GM23338 (cell line): ENCODE measurements around the gene LAYN. TPM values are rescaled to one million over a fixed set of nuclear protein-coding genes. Genes with fewer than 3 reads are reported as not detected.

Source experiments
- ATAC-seq: fragments of 200-7000 bp; cut with Tn5 transposase; 3 replicates; pipeline ENCODE4 v1.9.1; 2020
- DNase-seq: peaks from one replicate; pipeline ENCODE4 v3.0.0-alpha.2; 2015; ENCODE audit warnings: low spot score
- H2AFZ ChIP-seq: fragments of 200-600 bp; sonication (generic); 2 replicates; pipeline ENCODE4 v1.8.0; 2016; ENCODE audit warnings: antibody characterized with exemption, mild to moderate bottlenecking, moderate library complexity
- H3F3A ChIP-seq: fragments of 200-600 bp; sonication (generic); replicated peaks from 2 replicates; pipeline ENCODE4 v1.8.0; 2017; ENCODE audit warnings: antibody characterized with exemption, mixed run types, low read depth
- H3K27ac ChIP-seq: fragments of 200-600 bp; sonication (generic); 2 replicates; pipeline ENCODE4 v1.6.1; 2016; ENCODE audit warnings: low read depth
- H3K27me3 ChIP-seq: fragments of 200-600 bp; sonication (generic); 2 replicates; pipeline ENCODE4 v1.8.0; 2016; ENCODE audit warnings: mild to moderate bottlenecking, mixed run types, moderate library complexity; ENCODE audit not compliant: insufficient read depth
- H3K36me3 ChIP-seq: fragments of 200-600 bp; sonication (generic); 2 replicates; pipeline ENCODE4 v1.8.0; 2016; ENCODE audit warnings: mild to moderate bottlenecking; ENCODE audit not compliant: insufficient read depth
- H3K4me1 ChIP-seq: fragments of 200-600 bp; sonication (generic); 2 replicates; pipeline ENCODE4 v1.8.0; 2016; ENCODE audit warnings: mild to moderate bottlenecking, moderate library complexity; ENCODE audit not compliant: insufficient read depth
- H3K4me2 ChIP-seq: fragments of 200-600 bp; sonication (generic); 2 replicates; pipeline ENCODE4 v1.7.1; 2017; ENCODE audit warnings: mixed run types
- H3K4me3 ChIP-seq: fragments of 200-600 bp; sonication (generic); 2 replicates; pipeline ENCODE4 v1.6.1; 2016; ENCODE audit warnings: mixed run types
- H3K79me2 ChIP-seq: fragments of 200-600 bp; sonication (generic); replicated peaks from 2 replicates; pipeline ENCODE4 v1.8.0; 2017; ENCODE audit warnings: mild to moderate bottlenecking; ENCODE audit not compliant: insufficient read depth
- H3K9me2 ChIP-seq: fragments of 200-600 bp; sonication (generic); 2 replicates; pipeline ENCODE4 v1.8.0; 2017; ENCODE audit not compliant: insufficient read depth
- H4K20me1 ChIP-seq: fragments of 200-600 bp; sonication (generic); replicated peaks from 2 replicates; pipeline ENCODE4 v1.8.0; 2017; ENCODE audit warnings: mild to moderate bottlenecking; ENCODE audit not compliant: insufficient read depth
- H3K27ac Mint-ChIP-seq: 2 replicates; pipeline ENCODE4 v1.8.0; 2020; ENCODE audit warnings: inconsistent platforms, mild to moderate bottlenecking, moderate library complexity, mixed read lengths
- H3K27me3 Mint-ChIP-seq: 3 replicates; pipeline ENCODE4 v1.8.0; 2022; ENCODE audit warnings: low read depth, mild to moderate bottlenecking, moderate library complexity, mixed read lengths, inconsistent platforms; ENCODE audit not compliant: insufficient read depth, poor library complexity
- H3K36me3 Mint-ChIP-seq: 3 replicates; pipeline ENCODE4 v1.8.0; 2021; ENCODE audit warnings: low read depth, mild to moderate bottlenecking, inconsistent platforms, moderate library complexity, mixed read lengths
- H3K4me1 Mint-ChIP-seq: 3 replicates; pipeline ENCODE4 v1.8.0; 2020; ENCODE audit warnings: mild to moderate bottlenecking, inconsistent platforms, mixed read lengths
- H3K4me3 Mint-ChIP-seq: 3 replicates; pipeline ENCODE4 v1.8.0; 2021; ENCODE audit warnings: moderate library complexity, mild to moderate bottlenecking, inconsistent platforms, mixed read lengths
- H3K9me3 Mint-ChIP-seq: 3 replicates; pipeline ENCODE4 v1.8.0; 2020; ENCODE audit warnings: moderate library complexity, mild to moderate bottlenecking, inconsistent platforms, mixed read lengths
- CREB1 ChIP-seq: fragments of 250-450 bp; sonication (Bioruptor Pico); IDR thresholded peaks from 2 replicates; pipeline ENCODE4 v1.5.0; 2020; ENCODE audit warnings: low read depth, mild to moderate bottlenecking, moderate library complexity
- EZH2 ChIP-seq: fragments of 200-600 bp; sonication (generic); IDR thresholded peaks from one replicate; pipeline ENCODE4 v1.8.0; 2017; ENCODE audit warnings: antibody characterized with exemption, mild to moderate bottlenecking, low read depth; ENCODE audit not compliant: unreplicated experiment
- EZH2phosphoT487 ChIP-seq: fragments of 200-600 bp; sonication (generic); IDR thresholded peaks from one replicate; pipeline ENCODE4 v1.8.1; 2018; ENCODE audit warnings: antibody characterized with exemption; ENCODE audit not compliant: unreplicated experiment
- JUNB ChIP-seq: IDR thresholded peaks from one replicate; pipeline ENCODE4 v1.6.1; 2016; ENCODE audit warnings: antibody characterized with exemption; ENCODE audit not compliant: unreplicated experiment
- NANOG ChIP-seq: IDR thresholded peaks from 2 replicates; pipeline ENCODE4 v1.6.1; 2016; ENCODE audit warnings: antibody characterized with exemption, borderline replicate concordance
- POLR2AphosphoS5 ChIP-seq: IDR thresholded peaks from 2 replicates; pipeline ENCODE4 v1.6.1; 2016; ENCODE audit warnings: antibody characterized with exemption, low read depth
- STAT1 ChIP-seq: IDR thresholded peaks from one replicate; pipeline ENCODE4 v1.6.1; 2016; ENCODE audit warnings: antibody characterized with exemption; ENCODE audit not compliant: unreplicated experiment
- ZNF114 ChIP-seq: fragments of 250-450 bp; sonication (Bioruptor Pico); IDR thresholded peaks from 2 replicates; pipeline ENCODE4 v1.5.0; 2020; ENCODE audit warnings: mild to moderate bottlenecking, moderate library complexity
- ZNF331 ChIP-seq: fragments of 250-450 bp; sonication (Bioruptor Pico); IDR thresholded peaks from 2 replicates; pipeline ENCODE4 v1.5.0; 2020; ENCODE audit warnings: low read depth, mild to moderate bottlenecking, moderate library complexity
- polyA plus RNA-seq: library from polyadenylated mRNA; unstranded; fragments of >200 nt; fragmentation: Nextera tagmentation; extraction: Ambion mirVana; gene quantifications from 2 replicates; pipeline ENCODE4 v1.2.1, GENCODE V29; 2016
- total RNA-seq: library from RNA; depleted of rRNA; stranded (reverse); fragments of >200 nt; shearing (Covaris generic); gene quantifications from 2 replicates; pipeline ENCODE4 v1.2.3, GENCODE V29; 2014
- TF ChIP-seq, protein P1 (sequence below): IDR thresholded peaks from one replicate; pipeline ENCODE4 v1.6.1; 2018; ENCODE audit warnings: antibody characterized with exemption; ENCODE audit not compliant: unreplicated experiment
- TF ChIP-seq, protein P2 (sequence below): fragments of 250-450 bp; sonication (Bioruptor Pico); IDR thresholded peaks from 2 replicates; pipeline ENCODE4 v1.5.0; 2020; ENCODE audit warnings: mild to moderate bottlenecking, moderate library complexity
- TF ChIP-seq, protein P3 (sequence below), 2 experiments: fragments of 200-600 bp in 1 of 2; sonication (generic) in 1 of 2; conservative IDR thresholded peaks; 2 replicates each; pipeline versions ENCODE4 v1.5.1 to v1.6.1; 2016 to 2017; ENCODE audit warnings: antibody characterized with exemption in 2 of 2, low read depth in 2 of 2, mild to moderate bottlenecking in 2 of 2, moderate library complexity in 1 of 2
- TF ChIP-seq, protein P4 (sequence below): IDR thresholded peaks from 2 replicates; pipeline ENCODE4 v1.6.1; 2016; ENCODE audit warnings: antibody characterized with exemption

LAYN gene
- total and polyA plus RNA-seq, 2 experiments from 2014 or later = 6.8 to 7.9 TPM

DNA sequence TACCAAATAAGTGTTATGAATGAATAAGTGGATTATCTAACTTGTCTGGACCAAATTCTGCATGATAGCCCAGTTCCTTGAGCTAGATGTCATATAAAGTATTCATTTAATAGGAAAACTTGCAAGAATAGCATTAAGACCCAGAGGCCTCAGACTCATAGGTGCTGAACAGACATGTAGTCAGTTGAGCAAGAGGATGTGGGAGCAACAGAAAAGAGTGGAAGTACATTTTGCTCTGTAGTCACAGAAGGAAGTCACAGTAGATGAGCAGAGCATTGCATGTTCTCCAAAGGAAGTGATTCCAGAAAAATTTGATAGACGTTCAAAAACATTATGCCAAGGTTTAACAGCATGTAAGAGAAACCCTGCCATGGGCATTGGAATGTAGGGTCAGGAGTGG is 16.5 kb upstream of the LAYN start (continued):
- TF ChIP-seq CREB1 (CRISPR knock-in tag) = no peak
- TF ChIP-seq ZNF114 = no peak
- no peak for TF ChIP-seq EZH2phosphoT487
- no peak for TF ChIP-seq ZNF331 (CRISPR knock-in tag)
- TF ChIP-seq EZH2 = no peak

DNA sequence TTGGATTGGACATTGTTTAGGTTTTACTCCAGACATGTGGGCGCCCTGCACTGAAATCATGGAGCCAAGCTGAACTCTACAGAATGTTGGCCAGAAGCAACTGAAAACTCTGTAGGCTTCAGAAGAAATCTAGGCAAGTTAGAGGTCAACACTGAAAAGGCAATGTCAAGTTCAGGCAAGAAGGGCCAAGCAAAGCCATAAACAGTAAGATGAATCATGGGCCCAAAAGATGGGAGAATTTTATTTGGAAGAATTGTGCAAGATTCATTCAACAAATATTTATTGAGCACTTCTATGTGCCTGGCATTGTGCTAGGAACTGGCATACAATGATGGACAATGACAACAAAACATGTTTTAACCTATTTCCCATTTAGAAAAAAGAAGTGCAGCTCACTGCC is 15.1 kb upstream of the LAYN start:
- TF ChIP-seq JUNB (no peak), EZH2 (no peak), NANOG (no peak), EZH2phosphoT487 (no peak), POLR2AphosphoS5 (no peak), STAT1 (no peak), ZNF114 (no peak), ZNF331 (CRISPR knock-in tag) (no peak), CREB1 (CRISPR knock-in tag) (no peak)
- TF ChIP-seq, protein P1, sequence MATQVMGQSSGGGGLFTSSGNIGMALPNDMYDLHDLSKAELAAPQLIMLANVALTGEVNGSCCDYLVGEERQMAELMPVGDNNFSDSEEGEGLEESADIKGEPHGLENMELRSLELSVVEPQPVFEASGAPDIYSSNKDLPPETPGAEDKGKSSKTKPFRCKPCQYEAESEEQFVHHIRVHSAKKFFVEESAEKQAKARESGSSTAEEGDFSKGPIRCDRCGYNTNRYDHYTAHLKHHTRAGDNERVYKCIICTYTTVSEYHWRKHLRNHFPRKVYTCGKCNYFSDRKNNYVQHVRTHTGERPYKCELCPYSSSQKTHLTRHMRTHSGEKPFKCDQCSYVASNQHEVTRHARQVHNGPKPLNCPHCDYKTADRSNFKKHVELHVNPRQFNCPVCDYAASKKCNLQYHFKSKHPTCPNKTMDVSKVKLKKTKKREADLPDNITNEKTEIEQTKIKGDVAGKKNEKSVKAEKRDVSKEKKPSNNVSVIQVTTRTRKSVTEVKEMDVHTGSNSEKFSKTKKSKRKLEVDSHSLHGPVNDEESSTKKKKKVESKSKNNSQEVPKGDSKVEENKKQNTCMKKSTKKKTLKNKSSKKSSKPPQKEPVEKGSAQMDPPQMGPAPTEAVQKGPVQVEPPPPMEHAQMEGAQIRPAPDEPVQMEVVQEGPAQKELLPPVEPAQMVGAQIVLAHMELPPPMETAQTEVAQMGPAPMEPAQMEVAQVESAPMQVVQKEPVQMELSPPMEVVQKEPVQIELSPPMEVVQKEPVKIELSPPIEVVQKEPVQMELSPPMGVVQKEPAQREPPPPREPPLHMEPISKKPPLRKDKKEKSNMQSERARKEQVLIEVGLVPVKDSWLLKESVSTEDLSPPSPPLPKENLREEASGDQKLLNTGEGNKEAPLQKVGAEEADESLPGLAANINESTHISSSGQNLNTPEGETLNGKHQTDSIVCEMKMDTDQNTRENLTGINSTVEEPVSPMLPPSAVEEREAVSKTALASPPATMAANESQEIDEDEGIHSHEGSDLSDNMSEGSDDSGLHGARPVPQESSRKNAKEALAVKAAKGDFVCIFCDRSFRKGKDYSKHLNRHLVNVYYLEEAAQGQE = no peak
- TF ChIP-seq, protein P2, sequence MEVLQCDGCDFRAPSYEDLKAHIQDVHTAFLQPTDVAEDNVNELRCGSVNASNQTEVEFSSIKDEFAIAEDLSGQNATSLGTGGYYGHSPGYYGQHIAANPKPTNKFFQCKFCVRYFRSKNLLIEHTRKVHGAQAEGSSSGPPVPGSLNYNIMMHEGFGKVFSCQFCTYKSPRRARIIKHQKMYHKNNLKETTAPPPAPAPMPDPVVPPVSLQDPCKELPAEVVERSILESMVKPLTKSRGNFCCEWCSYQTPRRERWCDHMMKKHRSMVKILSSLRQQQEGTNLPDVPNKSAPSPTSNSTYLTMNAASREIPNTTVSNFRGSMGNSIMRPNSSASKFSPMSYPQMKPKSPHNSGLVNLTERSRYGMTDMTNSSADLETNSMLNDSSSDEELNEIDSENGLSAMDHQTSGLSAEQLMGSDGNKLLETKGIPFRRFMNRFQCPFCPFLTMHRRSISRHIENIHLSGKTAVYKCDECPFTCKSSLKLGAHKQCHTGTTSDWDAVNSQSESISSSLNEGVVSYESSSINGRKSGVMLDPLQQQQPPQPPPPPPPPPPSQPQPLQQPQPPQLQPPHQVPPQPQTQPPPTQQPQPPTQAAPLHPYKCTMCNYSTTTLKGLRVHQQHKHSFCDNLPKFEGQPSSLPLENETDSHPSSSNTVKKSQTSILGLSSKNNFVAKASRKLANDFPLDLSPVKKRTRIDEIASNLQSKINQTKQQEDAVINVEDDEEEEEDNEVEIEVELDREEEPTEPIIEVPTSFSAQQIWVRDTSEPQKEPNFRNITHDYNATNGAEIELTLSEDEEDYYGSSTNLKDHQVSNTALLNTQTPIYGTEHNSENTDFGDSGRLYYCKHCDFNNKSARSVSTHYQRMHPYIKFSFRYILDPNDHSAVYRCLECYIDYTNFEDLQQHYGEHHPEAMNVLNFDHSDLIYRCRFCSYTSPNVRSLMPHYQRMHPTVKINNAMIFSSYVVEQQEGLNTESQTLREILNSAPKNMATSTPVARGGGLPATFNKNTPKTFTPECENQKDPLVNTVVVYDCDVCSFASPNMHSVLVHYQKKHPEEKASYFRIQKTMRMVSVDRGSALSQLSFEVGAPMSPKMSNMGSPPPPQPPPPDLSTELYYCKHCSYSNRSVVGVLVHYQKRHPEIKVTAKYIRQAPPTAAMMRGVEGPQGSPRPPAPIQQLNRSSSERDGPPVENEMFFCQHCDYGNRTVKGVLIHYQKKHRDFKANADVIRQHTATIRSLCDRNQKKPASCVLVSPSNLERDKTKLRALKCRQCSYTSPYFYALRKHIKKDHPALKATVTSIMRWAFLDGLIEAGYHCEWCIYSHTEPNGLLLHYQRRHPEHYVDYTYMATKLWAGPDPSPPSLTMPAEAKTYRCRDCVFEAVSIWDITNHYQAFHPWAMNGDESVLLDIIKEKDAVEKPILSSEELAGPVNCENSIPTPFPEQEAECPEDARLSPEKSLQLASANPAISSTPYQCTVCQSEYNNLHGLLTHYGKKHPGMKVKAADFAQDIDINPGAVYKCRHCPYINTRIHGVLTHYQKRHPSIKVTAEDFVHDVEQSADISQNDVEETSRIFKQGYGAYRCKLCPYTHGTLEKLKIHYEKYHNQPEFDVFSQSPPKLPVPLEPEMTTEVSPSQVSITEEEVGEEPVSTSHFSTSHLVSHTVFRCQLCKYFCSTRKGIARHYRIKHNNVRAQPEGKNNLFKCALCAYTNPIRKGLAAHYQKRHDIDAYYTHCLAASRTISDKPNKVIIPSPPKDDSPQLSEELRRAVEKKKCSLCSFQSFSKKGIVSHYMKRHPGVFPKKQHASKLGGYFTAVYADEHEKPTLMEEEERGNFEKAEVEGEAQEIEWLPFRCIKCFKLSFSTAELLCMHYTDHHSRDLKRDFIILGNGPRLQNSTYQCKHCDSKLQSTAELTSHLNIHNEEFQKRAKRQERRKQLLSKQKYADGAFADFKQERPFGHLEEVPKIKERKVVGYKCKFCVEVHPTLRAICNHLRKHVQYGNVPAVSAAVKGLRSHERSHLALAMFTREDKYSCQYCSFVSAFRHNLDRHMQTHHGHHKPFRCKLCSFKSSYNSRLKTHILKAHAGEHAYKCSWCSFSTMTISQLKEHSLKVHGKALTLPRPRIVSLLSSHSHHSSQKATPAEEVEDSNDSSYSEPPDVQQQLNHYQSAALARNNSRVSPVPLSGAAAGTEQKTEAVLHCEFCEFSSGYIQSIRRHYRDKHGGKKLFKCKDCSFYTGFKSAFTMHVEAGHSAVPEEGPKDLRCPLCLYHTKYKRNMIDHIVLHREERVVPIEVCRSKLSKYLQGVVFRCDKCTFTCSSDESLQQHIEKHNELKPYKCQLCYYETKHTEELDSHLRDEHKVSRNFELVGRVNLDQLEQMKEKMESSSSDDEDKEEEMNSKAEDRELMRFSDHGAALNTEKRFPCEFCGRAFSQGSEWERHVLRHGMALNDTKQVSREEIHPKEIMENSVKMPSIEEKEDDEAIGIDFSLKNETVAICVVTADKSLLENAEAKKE = no peak
- TF ChIP-seq, protein P3, sequence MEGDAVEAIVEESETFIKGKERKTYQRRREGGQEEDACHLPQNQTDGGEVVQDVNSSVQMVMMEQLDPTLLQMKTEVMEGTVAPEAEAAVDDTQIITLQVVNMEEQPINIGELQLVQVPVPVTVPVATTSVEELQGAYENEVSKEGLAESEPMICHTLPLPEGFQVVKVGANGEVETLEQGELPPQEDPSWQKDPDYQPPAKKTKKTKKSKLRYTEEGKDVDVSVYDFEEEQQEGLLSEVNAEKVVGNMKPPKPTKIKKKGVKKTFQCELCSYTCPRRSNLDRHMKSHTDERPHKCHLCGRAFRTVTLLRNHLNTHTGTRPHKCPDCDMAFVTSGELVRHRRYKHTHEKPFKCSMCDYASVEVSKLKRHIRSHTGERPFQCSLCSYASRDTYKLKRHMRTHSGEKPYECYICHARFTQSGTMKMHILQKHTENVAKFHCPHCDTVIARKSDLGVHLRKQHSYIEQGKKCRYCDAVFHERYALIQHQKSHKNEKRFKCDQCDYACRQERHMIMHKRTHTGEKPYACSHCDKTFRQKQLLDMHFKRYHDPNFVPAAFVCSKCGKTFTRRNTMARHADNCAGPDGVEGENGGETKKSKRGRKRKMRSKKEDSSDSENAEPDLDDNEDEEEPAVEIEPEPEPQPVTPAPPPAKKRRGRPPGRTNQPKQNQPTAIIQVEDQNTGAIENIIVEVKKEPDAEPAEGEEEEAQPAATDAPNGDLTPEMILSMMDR (conservative IDR thresholded peaks at IDR 0.05; ENCODE audit: low read depth in 2 of 2) = no peak
- TF ChIP-seq, protein P4, sequence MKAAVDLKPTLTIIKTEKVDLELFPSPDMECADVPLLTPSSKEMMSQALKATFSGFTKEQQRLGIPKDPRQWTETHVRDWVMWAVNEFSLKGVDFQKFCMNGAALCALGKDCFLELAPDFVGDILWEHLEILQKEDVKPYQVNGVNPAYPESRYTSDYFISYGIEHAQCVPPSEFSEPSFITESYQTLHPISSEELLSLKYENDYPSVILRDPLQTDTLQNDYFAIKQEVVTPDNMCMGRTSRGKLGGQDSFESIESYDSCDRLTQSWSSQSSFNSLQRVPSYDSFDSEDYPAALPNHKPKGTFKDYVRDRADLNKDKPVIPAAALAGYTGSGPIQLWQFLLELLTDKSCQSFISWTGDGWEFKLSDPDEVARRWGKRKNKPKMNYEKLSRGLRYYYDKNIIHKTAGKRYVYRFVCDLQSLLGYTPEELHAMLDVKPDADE = no peak
- Mint-ChIP-seq H3K9me3 (no peaks in the 10 kb centered on the region), H3K27me3 (no peaks in the 10 kb centered on the region), H3K27ac (no peak overlapping the region), H3K4me1 (peaks cover 7% of the 10 kb centered on the region; the same call in 2 of the 3 replicates), H3K4me3 (no peak overlapping the region), H3K36me3 (no peaks in the 10 kb centered on the region)
- Histone ChIP-seq H3K4me3 (no peak overlapping the region), H2AFZ (no peak overlapping the region), H3K4me2 (no peak overlapping the region), H3K79me2 (no peaks in the 10 kb centered on the region), H3K9me2 (no peaks in the 10 kb centered on the region), H4K20me1 (no peaks in the 10 kb centered on the region), H3K4me1 (peaks cover 7% of the 10 kb centered on the region; the same call in 1 of the 2 replicates), H3K27me3 (no peaks in the 10 kb centered on the region), H3K36me3 (no peaks in the 10 kb centered on the region), H3F3A (no peaks in the 10 kb centered on the region), H3K27ac (no peak overlapping the region)
- DNase-seq = no peak
- ATAC-seq = no peak
